ENCODE data around the gene CHIT1.
"Not testable (repeated sequence)": the region's sequence is repeated elsewhere in the genome, so short reads cannot be mapped to it uniquely, and the experiment has no call there.

Gene CHIT1

DNA sequence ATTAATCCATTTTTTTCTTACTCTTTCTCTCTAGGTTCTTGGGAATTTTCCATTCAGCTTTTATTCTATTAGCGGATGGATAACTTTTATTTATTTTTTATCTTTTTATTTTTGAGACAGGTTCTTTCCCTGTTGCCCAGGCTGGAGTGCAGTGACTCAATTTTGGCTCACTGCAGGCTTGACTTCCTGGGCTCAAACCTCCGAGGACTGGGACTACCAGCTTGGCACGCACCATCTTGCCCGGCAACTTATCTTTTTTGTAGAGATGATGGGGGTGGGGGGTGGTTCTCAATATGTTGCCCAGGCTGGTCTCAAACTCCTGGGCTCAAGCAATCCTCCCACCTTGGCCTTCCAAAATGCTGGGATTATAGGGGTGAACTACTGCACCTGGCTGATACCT lies 36.1 kb upstream of the CHIT1 start:
- no peak for DNase-seq

DNA sequence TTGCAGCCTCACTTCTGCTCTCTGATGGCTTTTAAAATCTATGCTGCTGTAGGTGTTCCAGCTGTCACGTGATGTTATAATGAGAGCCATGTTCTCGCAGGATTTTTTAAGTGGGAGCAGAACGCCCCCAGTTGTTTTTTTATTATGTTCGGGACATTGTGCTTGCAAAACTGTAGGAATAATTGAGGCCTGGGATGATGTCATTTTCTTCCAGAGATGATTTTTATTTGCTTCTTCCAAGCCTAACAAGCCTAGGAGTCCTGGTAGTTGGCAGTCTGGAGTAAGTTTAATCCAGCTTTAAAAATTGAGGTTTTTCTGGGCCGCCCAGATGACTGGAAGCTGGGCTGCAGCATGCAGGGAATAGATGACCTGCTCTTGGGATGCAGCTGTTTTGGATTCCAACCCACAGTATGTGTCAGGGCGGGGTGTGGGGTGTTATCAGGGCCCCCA lies 34.6 kb upstream of the CHIT1 start:
- DNase-seq = no peak

DNA sequence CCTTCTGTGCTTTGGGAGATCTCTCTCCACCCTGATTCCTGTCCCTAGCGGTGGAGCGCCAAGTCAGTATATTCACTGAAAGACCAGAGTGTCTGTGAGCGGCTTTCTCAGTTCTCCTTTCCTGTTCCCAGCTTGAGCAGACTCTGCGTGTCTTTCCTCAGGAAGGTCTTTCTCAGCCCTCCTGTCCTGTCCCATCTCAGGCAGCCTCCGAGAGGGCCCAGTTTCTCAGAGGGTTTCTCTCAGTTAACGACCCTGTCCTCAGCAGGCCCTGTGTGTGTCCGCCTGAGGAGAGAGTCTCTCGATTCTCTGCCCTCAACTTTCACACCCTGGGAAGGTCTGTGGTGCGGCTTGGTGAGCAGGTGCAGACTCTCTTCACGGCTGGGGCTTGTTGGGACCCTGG lies 34.0 kb upstream of the CHIT1 start:
- no peak for DNase-seq

DNA sequence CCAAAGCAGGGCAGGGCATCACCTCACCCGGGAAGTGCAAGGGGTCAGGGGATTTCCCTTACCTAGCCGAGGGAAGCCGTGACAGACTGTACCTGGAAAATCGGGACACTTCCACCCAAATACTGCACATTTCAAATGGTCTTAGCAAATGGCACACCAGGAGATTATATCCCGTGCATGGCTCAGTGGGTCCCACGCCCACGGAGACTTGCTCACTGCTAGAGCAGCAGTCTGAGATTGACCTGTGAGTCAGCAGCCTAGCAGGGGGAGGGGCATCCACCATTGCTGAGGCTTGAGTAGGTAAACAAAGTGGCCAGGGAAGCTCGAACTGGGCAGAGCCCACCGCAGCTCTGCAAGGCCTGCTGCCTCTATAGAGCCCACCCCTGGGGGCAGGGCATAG lies 27.2 kb upstream of the CHIT1 start:
- DNase-seq = not testable (repeated sequence)

DNA sequence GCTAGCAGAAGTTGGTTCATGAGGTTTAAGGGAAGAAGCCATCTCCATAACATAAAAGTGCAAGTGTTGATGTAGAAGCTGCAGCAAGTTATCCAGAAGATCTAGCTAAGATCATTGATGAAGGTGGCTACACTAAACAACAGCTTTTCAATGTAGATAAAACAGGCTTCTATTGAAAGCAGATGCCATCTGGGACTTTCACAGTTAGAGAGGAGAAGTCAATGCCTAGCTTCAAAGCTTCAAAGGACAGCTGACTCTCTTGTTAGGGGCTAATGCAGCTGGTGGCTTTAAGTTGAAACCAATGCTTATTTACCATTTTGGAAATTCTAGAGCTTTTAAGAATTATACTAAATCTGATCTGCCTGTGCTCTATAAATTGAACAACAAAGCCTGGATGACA lies 25.3 kb upstream of the CHIT1 start:
- DNase-seq = not testable (repeated sequence)

DNA sequence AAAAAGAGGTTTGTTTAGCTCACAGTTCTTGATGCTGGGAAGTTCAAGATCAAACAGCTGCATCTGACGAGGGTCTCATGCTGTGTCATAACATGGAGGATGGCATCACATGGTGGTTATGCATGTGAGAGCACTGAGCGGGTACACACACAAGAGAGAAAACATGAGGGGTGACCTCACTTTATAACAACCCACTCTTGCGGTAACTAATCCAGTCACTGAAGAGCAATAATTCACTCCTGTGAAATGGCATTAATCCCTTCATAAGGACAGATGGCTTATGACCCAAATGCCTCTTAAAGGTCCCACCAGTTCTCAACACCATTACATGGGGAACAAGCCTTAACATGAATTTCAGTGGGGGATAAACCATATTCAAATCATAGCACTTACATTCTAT lies 23.2 kb upstream of the CHIT1 start:
- DNase-seq = no peak

DNA sequence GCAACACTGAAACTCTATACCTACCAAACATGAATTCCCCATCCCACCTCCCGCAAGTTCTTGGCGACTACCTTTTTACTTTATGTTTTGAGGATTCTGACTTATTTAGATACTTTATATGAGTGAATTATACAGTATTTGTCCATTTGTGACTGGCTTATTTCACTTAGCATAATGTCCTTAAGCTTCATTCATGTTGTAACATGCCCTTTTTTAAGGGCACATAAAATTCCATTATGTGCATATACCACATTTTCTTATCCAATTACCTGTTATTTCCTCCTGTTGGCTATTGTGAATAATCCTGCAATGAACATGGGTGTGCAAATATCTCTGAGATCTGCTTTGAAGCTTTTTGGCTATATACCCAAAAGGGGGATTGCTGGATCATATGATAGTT lies 22.0 kb upstream of the CHIT1 start:
- DNase-seq = no peak

DNA sequence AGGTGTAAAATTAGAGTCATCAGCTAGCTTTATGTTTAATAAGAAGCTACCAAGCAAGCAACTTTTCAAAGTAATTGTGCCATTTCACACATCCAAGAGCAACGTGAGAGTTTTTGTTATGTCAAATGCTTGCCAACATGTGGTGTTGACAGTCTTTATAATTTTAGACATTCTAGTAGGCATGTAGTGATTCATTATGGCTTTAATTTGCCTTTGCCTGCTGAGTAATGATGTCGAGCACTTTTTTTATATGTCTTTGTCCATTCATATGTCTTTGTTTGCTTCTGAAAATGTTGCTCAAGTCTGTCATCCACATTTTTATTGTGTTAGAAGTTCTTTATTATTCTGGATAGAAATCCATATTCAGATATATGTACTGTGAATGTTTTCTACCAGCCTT lies 21.4 kb upstream of the CHIT1 start:
- DNase-seq = no peak

DNA sequence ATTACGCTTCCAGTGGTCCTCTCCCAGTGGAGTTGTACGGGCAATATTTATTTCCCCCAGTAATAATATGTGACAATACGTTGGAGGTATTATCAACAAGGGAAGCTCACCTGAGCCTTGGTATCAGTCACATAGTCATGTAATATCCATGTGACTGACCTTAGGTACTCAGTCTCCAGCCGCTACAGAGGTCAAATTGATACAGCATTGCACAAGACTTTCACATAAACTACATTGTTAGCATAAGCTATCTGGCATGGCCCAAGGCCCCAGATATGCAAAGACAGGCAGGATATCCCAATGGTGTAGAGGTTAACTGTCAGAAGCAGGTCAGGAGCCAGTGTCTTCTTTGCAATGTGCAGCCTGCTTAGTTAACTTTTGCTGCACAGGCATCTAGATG lies 15.3 kb upstream of the CHIT1 start:
- DNase-seq = no peak

DNA sequence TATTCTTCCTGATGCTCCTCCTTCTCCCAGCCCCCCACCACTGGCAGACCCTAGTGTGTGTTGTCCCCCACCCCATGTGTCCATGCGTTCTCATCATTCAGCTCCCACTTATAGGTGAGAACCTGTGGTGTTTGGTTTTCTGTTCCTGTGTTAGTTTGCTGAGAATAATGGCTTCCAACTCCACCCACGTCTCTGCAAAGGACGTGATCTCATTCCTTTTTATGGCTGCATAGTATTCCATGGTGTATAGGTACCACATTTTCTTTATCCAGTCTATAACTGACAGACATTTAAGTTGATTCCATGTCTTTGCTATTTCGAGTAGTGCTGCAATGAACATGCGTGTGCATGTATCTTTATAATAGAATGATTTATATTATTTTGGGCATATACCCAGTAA lies 12.2 kb upstream of the CHIT1 start:
- DNase-seq = not testable (repeated sequence)

DNA sequence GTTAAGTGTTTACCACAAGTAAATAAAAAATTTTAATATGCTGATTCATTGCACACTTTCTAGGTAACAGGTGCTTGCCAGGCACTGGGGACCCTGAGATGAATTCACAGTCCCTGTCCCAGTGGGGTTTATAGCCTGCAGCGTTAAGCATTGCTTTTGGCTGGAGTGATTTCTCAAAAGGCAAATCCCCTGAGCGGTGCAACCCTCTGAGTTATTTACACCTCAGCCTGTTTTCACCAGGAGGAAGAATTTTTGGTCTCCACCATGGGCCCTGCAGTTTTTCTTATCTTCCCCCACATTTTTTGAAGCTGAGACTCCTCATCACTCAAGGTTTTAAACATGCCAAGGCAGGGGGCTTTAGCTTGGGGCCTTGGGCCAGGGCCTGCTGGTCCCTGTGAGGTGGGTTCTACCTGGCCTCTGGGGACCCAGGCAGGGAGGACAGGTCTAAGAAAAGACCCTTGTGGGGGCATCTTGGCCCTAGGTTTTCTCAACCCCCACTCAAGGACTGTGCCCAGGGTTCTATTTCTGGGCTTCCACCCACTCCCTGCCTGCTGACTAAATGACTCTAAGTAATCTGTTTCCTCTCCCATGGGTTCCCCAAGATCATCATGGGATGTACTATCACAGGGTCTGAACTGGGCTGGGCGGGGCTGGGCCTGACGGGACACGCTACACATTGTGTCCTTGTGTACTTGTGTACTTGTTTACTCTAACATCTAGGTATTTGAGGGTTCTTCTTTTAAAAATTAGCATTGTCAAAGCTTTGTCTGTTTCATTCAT lies 10.2 kb upstream of the CHIT1 start:
- DNase-seq = no peak

DNA sequence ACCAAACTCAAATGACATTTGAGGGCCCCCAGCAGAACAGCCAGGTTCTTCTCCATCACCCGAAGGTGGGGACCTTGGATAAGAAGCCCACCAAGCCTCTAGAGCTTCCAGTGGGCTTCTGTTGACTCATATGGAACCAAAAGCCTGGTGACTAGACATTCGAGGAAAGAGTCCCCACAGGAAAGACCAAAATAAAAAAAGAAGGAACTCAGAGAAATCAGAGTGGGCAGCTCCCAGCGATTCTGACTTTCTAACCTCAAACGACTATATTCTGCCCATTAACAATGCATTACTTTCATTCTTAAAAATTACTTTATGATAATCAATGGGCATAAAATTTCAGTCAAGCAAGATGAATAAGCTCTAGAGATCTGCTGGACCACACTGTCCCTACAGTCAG lies 9.6 kb upstream of the CHIT1 start:
- DNase-seq = no peak

DNA sequence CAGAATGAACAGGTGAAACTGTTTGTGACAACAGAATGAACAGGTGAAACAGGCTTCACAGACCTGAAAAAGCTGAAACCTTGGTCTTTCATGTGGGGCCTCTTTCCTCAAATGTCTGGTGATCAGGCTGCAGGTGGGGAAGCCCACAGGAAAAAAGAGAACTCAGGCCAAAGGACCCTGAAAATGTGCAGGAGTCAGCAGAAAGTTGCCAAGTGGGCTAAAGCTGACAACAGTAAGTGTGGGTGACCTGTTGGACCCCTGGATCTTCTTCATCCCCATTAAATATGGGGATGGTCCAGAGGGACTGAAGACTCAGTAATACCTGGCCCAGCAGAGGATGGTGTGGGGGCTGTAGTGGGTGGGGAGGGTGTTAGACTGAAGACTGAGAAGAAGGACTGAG lies 9.1 kb upstream of the CHIT1 start:
- no peak for DNase-seq

DNA sequence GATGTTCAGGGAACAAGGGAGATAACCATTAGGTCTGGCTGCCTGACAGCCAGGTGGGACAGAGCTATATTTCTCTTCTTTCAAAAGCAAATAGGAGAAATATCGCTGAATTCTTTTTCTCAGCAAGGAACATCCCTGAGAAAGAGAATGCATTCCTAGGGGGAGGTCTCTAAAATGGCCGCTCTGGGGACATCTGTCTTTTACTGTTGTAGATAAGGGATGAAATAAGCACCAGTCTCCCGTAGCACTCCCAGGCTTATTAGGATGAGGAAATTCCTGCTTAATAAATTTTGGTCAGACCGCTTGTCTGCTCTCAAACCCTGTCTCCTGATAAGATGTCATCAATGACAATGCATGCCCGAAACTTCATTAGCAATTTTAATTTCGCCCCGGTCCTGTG lies 5.4 kb upstream of the CHIT1 start:
- DNase-seq = not testable (repeated sequence)

DNA sequence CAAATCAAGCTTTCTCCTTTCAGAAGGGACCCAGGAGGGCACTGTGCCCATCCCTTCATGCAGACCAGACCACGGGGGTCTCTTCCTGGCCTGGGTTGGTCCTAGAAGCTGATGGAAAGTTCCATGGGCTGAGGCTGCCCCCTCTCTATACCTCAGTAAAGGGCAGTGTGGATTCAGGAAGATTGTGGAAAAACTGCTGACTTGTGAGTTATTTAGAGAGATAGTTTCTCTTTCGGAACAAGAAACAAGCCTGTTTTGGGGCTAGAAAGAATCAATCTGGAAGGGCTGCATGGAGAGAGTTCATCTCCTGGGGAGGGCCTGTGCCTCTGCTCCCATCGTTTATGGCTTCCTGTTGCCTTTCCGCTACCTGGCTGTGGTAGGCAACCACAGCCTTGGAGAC lies 803 bp downstream of the CHIT1 start:
- no peak for DNase-seq

DNA sequence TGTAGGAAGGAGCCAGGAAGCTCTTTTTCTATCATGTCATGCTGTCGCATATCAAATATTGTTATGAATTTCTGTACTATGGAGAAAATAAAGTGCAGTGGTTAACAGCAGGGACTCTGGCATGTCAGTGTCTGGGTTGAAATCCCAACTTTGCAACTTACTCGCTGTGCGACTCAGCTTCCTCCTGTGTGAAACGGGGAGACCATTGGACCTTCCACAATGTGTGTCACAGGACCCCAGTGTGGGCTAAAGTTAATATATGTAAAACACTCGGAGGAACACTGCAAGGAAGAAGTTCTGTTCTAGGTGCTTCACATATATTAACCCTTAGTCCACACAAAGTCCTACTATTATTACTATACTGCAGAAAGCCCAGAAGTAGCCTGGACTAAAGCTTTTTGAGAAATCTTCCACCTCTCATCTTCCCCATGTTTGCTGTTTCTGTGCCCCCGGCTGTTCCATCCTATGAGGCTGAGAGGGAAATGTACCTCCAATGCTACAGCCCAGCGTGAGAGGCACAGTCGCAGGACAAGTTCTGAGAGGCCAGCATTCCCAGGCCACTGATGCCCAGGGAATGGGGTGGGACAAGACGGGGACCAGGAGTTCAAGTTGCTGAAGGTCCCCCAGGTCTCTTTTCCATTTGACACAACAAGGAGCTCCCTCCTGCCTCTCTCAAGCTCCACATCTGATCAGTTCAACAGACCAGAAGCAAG lies 1.9 kb downstream of the CHIT1 start:
- DNase-seq = no peak

DNA sequence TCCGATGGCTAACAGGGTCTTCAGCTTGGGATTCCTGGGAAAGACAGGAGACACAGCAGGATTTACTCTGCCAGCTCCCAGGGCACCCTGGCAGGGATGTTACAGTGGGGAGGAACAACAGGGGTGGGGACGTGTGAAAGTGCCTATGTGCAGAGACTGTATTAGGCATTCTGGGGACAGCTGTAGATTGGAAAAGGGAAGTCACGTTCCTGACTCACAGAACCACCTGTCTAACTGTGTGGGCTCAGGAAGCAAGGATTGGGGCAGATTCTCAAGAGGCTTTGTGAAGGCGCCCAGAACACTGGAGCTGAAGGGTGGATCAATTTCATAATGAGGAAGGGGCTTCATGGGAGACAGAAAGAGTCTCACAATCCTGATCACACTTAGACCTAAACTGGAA lies 4.4 kb downstream of the CHIT1 start:
- DNase-seq = no peak

DNA sequence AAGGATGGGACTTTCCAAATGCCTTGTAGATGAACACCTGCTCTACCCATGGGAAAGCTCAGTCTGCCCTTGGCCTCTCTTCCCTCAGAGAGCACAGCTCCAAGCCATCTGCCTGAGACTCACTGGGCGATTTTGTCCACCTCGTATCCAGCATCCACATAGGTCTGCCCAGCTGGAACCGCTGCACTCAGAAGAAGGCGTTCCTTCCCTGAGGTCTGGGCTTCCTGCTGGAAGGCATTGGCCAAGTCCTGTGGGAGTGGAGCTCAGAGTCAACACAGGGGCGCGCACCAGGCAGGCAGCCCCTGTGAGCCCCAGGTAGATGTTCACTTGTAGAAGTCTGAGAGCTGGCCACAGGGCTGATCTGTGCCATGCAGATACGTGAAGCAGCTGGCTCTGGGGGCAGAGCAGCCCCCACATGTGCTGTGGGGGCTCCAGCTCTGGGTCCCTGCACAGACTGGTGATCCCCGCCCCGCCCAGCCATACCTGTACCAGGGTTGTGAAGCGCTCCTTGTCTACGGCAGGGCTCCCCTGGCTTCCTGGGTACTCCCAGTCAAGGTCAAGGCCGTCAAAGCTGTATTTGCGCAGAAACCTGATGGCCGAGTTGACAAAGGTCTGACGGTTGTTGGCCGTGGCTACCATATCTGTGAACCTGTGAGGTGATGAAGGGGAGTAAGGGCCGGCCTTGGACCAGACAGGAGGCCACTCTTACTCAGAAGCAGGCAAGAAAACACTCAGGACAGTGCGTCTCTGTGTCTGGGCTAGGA lies 6.3 kb downstream of the CHIT1 start:
- DNase-seq = no peak

DNA sequence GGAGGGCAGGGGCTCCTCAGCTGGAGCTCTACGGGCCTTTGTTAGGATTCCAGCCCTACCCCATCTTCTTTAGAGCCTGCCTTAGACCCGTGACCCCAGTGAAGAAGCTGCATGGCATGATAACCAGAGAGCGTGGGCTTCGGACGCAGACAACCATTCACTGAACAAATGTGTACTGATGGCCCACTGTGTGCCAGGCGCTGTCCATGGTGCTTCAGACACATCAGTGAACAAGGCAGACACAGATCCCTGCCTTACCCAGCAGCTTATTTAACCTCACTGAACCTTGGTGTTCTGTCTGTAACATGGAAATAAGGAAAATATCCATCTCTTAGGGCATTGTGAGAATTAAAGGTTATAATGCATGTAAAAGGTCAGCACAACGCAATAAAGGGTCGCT lies 9.5 kb downstream of the CHIT1 start:
- no peak for DNase-seq

DNA sequence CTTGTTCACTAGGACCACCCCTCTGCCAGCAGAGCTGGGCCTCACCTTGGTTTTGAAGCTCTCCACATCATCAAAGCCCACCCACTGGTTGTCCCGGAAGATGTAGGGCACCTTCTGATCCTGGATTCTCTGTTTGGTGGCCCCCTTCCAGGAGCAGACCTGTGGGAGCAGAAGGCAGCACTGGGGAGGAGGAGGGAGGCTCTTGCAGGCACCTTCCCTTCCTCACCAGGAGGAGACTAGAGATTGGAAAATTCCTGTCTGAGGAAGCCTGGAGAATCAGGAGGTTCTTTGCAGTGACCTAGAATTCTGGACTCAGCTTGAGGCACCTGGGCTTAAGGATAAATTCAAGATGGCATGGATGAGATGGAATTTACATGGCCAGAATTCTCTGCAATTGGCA lies 10.3 kb downstream of the CHIT1 start:
- DNase-seq = no peak

DNA sequence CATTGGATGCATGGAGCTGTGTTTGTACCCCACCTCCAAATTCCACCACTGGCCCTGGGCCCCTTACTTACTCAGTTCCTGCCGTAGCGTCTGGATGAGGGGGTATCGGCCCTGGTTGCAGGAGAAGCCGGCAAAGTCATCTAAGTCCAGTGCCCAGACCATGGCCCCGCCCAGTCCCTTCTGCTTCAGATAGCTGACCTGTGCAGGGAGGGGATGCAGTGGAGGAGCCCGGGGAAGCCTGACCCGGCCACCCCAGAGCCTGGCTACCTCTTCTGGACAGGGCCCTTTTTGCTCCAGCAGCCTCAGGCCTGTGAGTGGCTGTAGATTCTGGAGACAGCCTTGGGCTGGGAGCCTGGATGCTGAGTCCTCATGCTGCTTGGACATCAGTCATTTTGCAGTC lies 11.8 kb downstream of the CHIT1 start:
- no peak for DNase-seq

DNA sequence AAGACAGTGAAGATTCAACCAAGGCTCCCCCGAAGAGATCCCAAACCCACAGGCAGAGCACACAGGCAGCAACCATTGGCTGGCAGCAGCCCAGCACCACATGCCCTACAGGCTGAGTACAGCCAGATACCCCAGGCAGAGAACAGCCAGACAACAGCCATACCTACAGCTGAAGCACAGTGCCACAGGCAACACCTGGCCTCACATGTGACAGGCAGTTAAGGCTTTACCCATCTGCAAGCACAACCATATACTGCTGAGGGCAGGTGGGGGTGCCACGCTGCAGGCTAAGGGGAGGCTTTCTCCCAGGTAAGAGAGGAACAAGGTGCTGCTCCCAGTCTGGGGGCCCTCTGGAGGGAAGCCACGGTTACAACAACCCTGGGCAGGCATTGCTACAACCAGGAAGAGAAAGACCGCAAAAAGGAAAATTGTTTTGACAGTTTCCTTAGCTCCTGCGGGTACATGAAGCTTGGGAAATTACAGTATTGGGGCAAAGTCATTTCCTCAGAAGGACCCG lies 12.3 kb downstream of the CHIT1 start:
- no peak for DNase-seq

DNA sequence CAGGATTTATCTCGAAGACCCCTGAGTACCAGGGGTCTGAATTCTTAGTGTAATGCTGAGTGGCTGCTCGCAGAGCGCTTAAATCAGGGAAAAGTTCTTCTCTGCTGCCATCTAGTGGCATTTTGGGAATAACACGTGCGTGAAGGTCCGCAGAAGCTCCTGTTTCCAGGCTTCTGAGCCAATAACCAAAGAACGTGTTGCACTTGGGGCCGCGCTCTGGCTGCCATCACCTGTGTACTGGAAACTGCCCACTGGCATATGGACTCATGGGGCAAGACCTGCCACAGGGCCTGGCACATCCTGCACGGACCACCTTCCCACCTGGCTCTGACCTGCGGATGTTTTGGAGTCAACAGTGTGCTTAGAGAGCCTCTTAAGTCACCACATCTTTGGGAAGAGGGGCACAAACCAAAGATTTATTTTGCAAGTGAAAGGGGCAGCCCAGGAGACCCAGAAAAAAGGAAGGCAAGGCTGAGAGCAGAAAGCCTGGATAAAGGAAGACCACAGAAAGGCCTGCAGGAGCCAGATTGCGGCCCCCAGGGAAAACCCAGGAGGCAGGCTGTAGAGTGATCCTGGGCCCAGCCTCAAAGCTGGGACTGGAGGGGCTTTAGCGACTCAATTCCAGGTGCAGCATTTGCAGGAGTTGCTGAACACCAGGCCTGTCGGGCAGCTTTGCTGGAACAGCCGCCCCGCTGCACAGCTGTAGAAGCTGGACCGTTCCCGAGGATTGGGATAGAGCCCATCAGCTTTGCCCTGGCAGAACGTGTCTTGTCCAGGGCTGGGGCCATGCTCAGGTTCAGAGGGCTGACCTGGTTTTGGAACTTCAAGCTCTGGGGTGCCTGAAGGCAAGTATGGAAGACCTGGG lies 13.0 kb downstream of the CHIT1 start:
- DNase-seq = no peak

All from amniotic stem cell (primary cell).